T-helper 2 cell treated with Interferon-gamma antibody and Interleukin-4, amounts not matched to agents 100 ng/mL and 5 ng/mL, for 36 hours (primary cell): Measurements from ENCODE around the gene UGT1A8. TPM values are rescaled to one million over a fixed set of nuclear protein-coding genes. Genes with fewer than 3 reads are reported as not detected.
"Not testable (repeated sequence)": the region's sequence is repeated elsewhere in the genome, so short reads cannot be mapped to it uniquely, and the experiment has no call there.

Experiments used
- intact Hi-C: fragments of 100-400 bp; cut with micrococcal nuclease; formaldehyde crosslinking; loops from one replicate; pipeline ENCODE4 v1.15.1; 2023
- total RNA-seq: library from RNA; stranded (reverse); gene quantifications from 2 replicates; pipeline ENCODE4 v1.2.3, GENCODE V29; 2022

Gene UGT1A8
- total RNA-seq, result not detected in 2 replicates

DNA sequence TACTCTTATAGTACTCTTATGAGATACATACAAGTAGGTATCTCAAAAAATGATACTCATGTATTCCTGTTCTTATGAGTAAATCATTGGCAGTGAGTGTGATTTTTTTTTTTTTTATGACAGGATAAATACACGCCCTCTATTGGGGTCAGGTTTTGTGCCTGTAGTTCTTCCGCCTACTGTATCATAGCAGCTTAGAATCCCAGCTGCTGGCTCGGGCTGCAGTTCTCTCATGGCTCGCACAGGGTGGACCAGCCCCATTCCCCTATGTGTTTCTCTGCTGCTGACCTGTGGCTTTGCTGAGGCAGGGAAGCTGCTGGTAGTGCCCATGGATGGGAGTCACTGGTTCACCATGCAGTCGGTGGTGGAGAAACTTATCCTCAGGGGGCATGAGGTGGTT lies at the start of gene UGT1A8:
TSS of gene UGT1A8 (plus strand) at position 158 of the 400 bp plus-strand sequence. CDS start at position 233, 75 bp downstream.
- intact Hi-C loops, result not testable (repeated sequence)

- intact Hi-C loops, result no loop called here
Measured at GRCh38 chr2:233571001-233571400, 46.4 kb upstream of the UGT1A8 start.

GRCh38 chr2:233571462-233571861 lies 46.0 kb upstream of the UGT1A8 start:
- intact Hi-C loops, result no loop called here

DNA sequence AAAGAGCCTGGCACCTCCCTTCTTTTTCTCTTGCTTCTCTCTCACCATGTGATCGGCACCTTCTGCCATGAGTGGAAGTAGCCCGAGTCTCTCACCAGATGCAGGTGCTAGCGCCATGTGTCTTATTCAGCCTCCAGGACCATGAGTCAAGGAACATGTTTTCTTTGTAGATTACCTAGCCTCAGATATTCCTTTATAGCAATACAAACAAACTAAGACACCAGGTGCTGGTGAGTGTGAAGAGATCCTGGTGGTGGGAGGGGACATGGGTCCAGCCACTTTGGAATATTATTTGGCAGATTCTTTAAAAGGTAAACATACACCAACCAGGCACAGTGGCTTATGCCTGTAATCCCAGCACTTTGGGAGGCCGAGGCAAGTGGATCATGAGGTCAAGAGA lies 45.0 kb upstream of the UGT1A8 start:
- intact Hi-C loops, result no loop called here

GRCh38 chr2:233577341-233577740 lies 40.1 kb upstream of the UGT1A8 start:
- intact Hi-C loops, result not testable (repeated sequence)

DNA sequence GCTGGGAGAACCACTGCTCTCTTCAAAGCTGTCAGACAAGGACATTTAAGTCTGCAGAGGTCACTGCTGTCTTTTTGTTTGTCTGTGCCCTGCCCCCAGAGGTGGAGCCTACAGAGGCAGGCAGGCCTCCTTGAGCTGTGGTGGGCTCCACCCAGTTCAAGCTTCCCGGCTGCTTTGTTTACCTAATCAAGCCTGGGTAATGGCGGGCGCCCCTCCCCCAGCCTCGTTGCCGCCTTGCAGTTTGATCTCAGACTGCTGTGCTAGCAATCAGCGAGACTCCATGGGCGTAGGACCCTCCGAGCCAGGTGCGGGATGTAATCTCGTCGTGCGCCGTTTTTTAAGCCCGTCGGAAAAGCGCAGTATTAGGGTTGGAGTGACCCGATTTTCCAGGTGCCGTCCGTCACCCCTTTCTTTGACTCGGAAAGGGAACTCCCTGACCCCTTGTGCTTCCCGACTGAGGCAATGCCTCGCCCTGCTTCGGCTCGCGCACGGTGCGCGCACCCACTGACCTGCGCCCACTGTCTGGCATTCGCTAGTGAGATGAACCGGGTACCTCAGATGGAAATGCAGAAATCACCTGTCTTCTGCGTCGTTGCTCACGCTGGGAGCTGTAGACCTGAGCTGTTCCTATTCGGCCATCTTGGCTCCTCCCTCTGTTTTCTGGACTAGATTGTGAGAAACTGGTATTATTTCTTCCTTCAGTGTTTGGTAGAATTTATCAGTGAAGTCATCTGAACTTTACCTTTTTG lies 34.0 kb upstream of the UGT1A8 start:
- intact Hi-C loops, result not testable (repeated sequence)

- intact Hi-C loops, result no loop called here
Measured at GRCh38 chr2:233584210-233584609, 33.2 kb upstream of the UGT1A8 start.

GRCh38 chr2:233588400-233588799 lies 29.0 kb upstream of the UGT1A8 start:
- intact Hi-C loops, result no loop called here

DNA sequence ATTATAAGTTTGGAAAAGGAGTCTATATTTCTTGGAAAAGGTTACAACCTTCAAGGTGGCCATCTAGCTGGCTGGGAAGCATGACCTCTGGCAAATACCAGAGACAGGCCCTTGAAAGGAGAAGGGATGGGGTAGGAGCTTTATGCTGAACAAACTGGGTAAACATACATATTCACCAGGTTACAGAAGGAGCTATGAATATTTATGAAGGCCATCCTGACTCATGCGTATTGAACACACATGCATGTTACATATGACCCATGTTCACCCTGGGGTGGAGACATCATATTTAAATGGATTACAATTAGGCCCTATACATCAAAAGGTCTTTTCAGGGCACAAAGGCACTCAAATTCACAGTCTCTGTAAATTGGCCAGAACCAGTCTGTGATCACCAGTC lies 24.7 kb upstream of the UGT1A8 start:
- intact Hi-C loops, result not testable (repeated sequence)

- intact Hi-C loops, result no loop called here
Measured at GRCh38 chr2:233593201-233593600, 24.2 kb upstream of the UGT1A8 start.

DNA sequence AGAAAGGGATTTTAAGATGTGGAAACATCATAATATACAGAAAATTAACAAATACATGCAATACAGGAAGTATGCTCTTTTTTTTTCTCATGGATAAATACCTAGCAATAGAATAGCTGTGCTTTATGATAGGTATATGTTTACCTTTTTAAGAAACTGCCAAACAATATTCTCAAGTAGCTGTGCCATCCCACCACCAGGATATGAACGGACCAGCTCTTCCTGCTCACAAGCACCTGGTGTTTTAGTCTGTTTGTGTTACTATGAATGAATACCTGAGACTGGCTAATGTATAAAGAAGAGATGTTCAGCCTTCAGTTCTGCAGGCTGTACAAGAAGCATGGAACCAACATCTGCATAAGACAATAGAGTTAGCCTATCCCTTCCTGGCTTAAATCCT lies 19.9 kb upstream of the UGT1A8 start:
- intact Hi-C loops, result no loop called here

- intact Hi-C loops, result no loop called here
Measured at GRCh38 chr2:233598952-233599351, 18.5 kb upstream of the UGT1A8 start.

DNA sequence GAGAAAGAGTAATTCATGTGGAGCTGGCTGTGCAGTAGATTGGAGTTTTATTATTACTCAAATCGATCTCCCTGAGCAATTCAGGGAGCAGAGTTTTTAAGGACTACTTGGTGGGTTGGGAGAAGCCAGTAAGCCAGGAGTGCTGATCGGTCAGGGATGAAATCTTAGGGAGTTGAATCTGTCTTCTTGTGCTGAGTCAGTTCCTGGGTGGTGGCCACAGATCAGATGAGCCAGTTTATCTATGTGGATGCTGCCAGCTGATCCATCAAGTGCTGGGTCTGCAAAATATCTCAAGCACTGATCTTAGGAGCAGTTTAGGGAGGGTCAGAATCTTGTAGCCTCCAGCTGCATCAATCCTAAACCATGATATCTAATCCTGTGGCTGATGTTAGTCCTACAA lies 17.0 kb upstream of the UGT1A8 start:
- intact Hi-C loops, result no loop called here

GRCh38 chr2:233602076-233602475 lies 15.4 kb upstream of the UGT1A8 start:
- intact Hi-C loops, result no loop called here

GRCh38 chr2:233603520-233603919 lies 13.9 kb upstream of the UGT1A8 start:
- intact Hi-C loops, result no loop called here

DNA sequence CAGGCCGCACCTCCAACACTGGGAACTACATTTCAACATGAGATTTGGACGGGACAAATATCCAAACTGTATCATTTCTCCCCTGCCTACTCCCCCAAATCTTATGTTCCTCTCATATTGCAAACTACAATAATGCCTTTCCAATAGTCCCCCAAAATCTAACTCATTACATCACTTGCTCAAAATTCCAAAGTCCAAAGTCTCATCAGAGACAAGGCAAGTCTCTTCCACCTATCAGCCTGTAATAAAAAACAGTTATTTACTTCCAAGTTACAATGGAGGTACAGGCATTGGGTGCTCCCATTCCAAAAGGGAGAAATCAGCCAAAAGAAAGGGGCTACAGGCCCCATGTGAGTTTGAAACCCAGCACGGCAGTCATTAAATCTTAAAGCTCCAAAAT lies 12.6 kb upstream of the UGT1A8 start:
- intact Hi-C loops, result no loop called here

DNA sequence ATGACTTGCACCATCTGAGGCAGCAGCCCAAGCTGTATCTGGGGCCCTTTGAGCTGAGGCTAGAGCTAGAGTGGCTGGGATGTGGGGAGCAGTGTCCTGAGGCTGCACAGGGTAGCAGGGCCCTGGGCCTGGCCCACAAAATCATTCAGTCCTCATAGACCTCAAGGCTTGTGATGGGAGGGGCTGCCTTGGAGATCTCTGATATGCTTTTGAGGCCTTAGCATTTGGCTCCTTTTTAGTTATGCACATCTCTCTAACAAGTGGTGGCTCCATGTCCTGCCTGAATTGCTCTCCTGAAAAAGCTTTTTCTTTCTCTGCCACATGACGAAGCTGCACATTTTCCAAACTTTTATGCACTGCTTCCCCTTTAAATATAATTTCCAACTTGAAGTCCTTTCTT lies 11.8 kb upstream of the UGT1A8 start:
- intact Hi-C loops, result no loop called here

DNA sequence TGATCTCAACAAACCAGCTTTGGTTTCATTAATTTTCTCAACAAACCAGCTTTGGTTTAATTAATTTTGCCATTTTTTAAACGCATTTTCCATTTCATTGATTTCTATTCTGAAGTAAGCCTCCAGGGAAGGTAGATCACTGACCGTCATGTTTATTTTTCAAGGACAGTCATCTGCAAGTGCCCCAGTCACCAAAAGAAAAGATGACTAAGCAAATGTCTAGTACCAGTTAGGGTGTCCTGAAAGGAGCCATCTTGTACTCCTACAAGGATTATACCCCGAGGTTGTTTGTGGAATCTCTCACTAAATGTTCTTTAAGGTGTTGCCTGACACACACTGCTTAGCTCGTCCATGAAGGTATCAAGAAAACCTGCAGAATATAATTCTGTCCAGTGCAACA lies 6.1 kb upstream of the UGT1A8 start:
- intact Hi-C loops, result no loop called here

- intact Hi-C loops, result no loop called here
Measured at GRCh38 chr2:233620204-233620603, 2.8 kb downstream of the UGT1A8 start.

GRCh38 chr2:233621863-233622262 lies 4.4 kb downstream of the UGT1A8 start:
- intact Hi-C loops, result not testable (repeated sequence)

DNA sequence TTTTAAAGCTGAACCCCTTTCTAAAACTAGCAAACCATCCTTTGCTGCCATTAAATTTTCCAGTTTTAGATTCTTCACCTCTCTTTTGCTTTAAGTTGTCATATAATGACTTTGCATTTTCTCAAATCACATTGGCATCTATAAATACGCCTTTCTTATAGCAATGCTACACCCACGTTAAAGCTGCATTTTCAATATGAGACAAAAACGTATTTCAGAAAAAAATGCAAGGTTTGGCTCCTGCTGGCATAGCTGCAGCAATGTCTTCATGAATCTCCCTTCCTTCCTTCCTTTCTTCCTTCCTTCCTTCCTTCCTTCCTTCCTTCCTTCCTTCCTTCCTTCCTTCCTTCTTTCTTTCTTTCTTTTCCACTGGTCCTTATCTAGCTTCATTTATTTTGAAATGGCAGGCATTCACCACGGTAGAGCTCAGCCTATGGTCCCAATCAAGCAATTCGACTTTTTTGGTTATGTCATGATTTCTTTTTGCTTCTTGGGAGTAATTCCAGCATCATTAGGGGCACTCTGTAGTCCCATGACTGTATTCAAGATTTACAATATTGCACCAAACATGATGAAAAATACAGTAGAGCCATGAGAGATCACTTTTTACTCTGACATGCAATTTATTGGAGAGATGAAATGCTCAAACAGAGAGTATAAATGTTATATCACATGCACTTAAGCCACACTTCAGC lies 10.0 kb downstream of the UGT1A8 start:
- intact Hi-C loops, result no loop called here

DNA sequence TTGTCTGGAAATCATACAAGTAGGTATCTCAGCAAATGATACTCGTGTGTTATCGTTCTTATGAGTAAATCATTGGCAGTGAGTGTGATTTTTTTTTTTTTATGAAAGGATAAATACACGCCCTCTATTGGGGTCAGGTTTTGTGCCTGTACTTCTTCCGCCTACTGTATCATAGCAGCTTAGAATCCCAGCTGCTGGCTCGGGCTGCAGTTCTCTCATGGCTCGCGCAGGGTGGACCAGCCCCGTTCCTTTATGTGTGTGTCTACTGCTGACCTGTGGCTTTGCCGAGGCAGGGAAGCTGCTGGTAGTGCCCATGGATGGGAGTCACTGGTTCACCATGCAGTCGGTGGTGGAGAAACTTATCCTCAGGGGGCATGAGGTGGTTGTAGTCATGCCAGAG lies 18.9 kb downstream of the UGT1A8 start, which contains the start of gene UGT1A10:
TSS of gene UGT1A10 (plus strand) at position 143 of the 400 bp plus-strand sequence. CDS start at position 218, 75 bp downstream.
- intact Hi-C loops, result not testable (repeated sequence)

DNA sequence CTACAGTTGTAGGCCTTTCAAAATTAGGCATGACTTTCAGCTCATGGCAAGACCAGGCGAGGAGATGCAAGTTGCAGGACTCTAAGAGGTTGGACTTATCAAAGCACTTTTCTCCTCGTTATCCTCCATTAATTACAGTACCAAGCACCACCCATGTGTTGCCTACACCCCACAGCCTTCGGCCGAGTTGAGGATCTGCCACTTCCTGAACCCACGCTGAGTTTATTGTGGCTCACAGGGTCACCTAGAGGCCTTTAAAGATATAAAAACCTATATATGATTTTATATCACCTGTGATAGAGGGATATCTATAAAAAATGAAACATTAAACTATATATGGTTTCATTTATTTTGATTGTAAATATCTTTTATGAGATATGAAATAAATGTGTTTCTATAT lies 21.4 kb downstream of the UGT1A8 start:
- intact Hi-C loops, result no loop called here
